Naive thymus-derived CD4-positive, alpha-beta T cell (primary cell): ENCODE results near the gene RNASE7. TPM values are rescaled to one million over a fixed set of nuclear protein-coding genes. Genes with fewer than 3 reads are reported as not detected.

Experiments
- ATAC-seq: fragments of 150-1000 bp; cut with Tn5 transposase; 2 replicates; pipeline ENCODE4 v1.10.0; 2021; ENCODE audit warnings: mild to moderate bottlenecking, moderate library complexity
- CTCF ChIA-PET: fragments of 350-600 bp; sonication (Branson Sonifier 250); formaldehyde crosslinking; loops from one replicate; lab custom pipeline; 2021; ENCODE audit warnings: antibody characterized with exemption; lab: Charles Lee
- POLR2A ChIA-PET: fragments of 350-600 bp; sonication (Branson Sonifier 250); formaldehyde crosslinking; loops from one replicate; lab custom pipeline; 2021; ENCODE audit warnings: antibody characterized with exemption, inconsistent platforms; lab: Charles Lee
- DNase-seq, 9 donors: peaks; one replicate each; pipeline versions ENCODE4 v3.0.0 to v3.0.0-alpha.2; 2020 to 2022; ENCODE audit warnings: mixed read lengths in 1 of 9
- H3K27ac ChIP-seq: one replicate; pipeline ENCODE4 v1.7.0; 2013; ENCODE audit warnings: mild to moderate bottlenecking, low read depth, low read length, moderate library complexity
- H3K27me3 ChIP-seq, 2 donors: one replicate each; pipeline ENCODE4 v1.7.0; 2013; ENCODE audit warnings: low read length in 2 of 2, mild to moderate bottlenecking in 2 of 2, moderate library complexity in 2 of 2; ENCODE audit not compliant: control insufficient read depth in 2 of 2, insufficient read depth in 2 of 2
- H3K36me3 ChIP-seq, 3 experiments: 1 replicate in 2 of 3; 2 replicates in 1 of 3; pipeline ENCODE4 v1.7.0; 2013; ENCODE audit warnings: low read length in 3 of 3, mild to moderate bottlenecking in 3 of 3, moderate library complexity in 1 of 3; ENCODE audit not compliant: insufficient read depth in 3 of 3, control insufficient read depth in 2 of 3
- H3K4me1 ChIP-seq, 2 donors: one replicate each; pipeline ENCODE4 v1.7.0; 2013; ENCODE audit warnings: low read length in 2 of 2, mild to moderate bottlenecking in 2 of 2, moderate library complexity in 1 of 2; ENCODE audit not compliant: control insufficient read depth in 2 of 2, insufficient read depth in 2 of 2
- H3K4me3 ChIP-seq: 2 replicates; pipeline ENCODE4 v1.7.0; 2013; ENCODE audit warnings: mild to moderate bottlenecking, low read length
- H3K9me3 ChIP-seq, 3 experiments: 1 replicate in 2 of 3; 2 replicates in 1 of 3; pipeline ENCODE4 v1.7.0; 2013; ENCODE audit warnings: low read length in 3 of 3; ENCODE audit not compliant: control insufficient read depth in 2 of 3
- H3K27ac Mint-ChIP-seq, 9 donors: one replicate each; pipeline ENCODE4 v1.8.0; 2020 to 2022; ENCODE audit warnings: mixed read lengths in 9 of 9, mild to moderate bottlenecking in 8 of 9, moderate library complexity in 5 of 9, inconsistent platforms in 2 of 9
- H3K27me3 Mint-ChIP-seq, 5 donors: one replicate each; pipeline ENCODE4 v1.8.0; 2021 to 2022; ENCODE audit warnings: mixed read lengths in 5 of 5, mild to moderate bottlenecking in 1 of 5
- H3K36me3 Mint-ChIP-seq, 5 donors: one replicate each; pipeline ENCODE4 v1.8.0; 2020 to 2022; ENCODE audit warnings: mixed read lengths in 5 of 5, mild to moderate bottlenecking in 3 of 5, inconsistent platforms in 1 of 5
- H3K4me1 Mint-ChIP-seq, 7 donors: one replicate each; pipeline ENCODE4 v1.8.0; 2020 to 2022; ENCODE audit warnings: mixed read lengths in 7 of 7, mild to moderate bottlenecking in 3 of 7, inconsistent platforms in 1 of 7
- H3K4me3 Mint-ChIP-seq, 10 donors: one replicate each; pipeline ENCODE4 v1.8.0; 2020 to 2022; ENCODE audit warnings: mild to moderate bottlenecking in 10 of 10, mixed read lengths in 10 of 10, moderate library complexity in 6 of 10, inconsistent platforms in 2 of 10
- H3K9me3 Mint-ChIP-seq, 11 donors: one replicate each; pipeline ENCODE4 v1.8.0; 2020 to 2022; ENCODE audit warnings: mixed read lengths in 11 of 11, mild to moderate bottlenecking in 4 of 11, inconsistent platforms in 1 of 11, moderate library complexity in 1 of 11
- intact Hi-C, 2 donors: fragments of 100-400 bp; cut with micrococcal nuclease; formaldehyde crosslinking; loops; one replicate each; pipeline ENCODE4 v1.15.1; 2023
- polyA plus RNA-seq, 2 donors: library from polyadenylated mRNA; unstranded; fragments of 300-500 nt; fragmentation: Illumina TruSeq; gene quantifications; one replicate each; pipeline ENCODE4 v1.2.3, GENCODE V29; 2021
- total RNA-seq, 6 experiments: library from RNA in 5 of 6; stranded (reverse) in 5 of 6; gene quantifications; 1 replicate in 5 of 6; 2 replicates in 1 of 6; pipeline ENCODE4 v1.2.3 and lab custom pipeline; 2021 to 2026

Gene RNASE7
- total and polyA plus RNA-seq, 7 experiments from 2014 or later = not detected

- H3K27ac ChIP-seq = no peak overlapping the region
- H3K9me3 ChIP-seq = no peaks in the 10 kb centered on the region
- CTCF ChIA-PET = no interaction called here
- ATAC-seq (no peak), DNase-seq (no peak)
- H3K4me1 ChIP-seq = no peaks in the 10 kb centered on the region
- Mint-ChIP-seq H3K27me3 (peaks cover 0 to 19% (median 9%) of the 10 kb centered on the region in 5 donors), H3K9me3 (no peaks in the 10 kb centered on the region), H3K4me3 (no peak overlapping the region), H3K36me3 (no peaks in the 10 kb centered on the region), H3K27ac (no peak overlapping the region), H3K4me1 (no peaks in the 10 kb centered on the region)
- intact Hi-C loops = no loop called here
- no peaks in the 10 kb centered on the region for H3K36me3 ChIP-seq
- POLR2A ChIA-PET = no interaction called here
- peaks cover 0 to 4% of the 10 kb centered on the region in 2 donors for H3K27me3 ChIP-seq
- no peak overlapping the region for H3K4me3 ChIP-seq
Measured at GRCh38 chr14:21054123-21054767, 12.1 kb downstream of the RNASE7 start.

GRCh38 chr14:21054768-21055145, 12.6 kb downstream of the RNASE7 start:
- no peaks in the 10 kb centered on the region for H3K4me1 Mint-ChIP-seq

GRCh38 chr14:21055432-21056117, 13.4 kb downstream of the RNASE7 start:
- Histone ChIP-seq H3K4me1 (no peaks in the 10 kb centered on the region), H3K27me3 (peaks cover 0 to 4% of the 10 kb centered on the region in 2 donors), H3K9me3 (no peaks in the 10 kb centered on the region), H3K27ac (no peak overlapping the region), H3K36me3 (no peaks in the 10 kb centered on the region), H3K4me3 (no peak overlapping the region)
- no peaks in the 10 kb centered on the region for H3K4me1 Mint-ChIP-seq
- intact Hi-C loops = no loop called here
- H3K27ac Mint-ChIP-seq = no peak overlapping the region
- no peaks in the 10 kb centered on the region for H3K9me3 Mint-ChIP-seq
- CTCF ChIA-PET = no interaction called here
- DNase-seq (no peak), ATAC-seq (no peak)
- peaks cover 4 to 20% (median 15%) of the 10 kb centered on the region in 5 donors for H3K27me3 Mint-ChIP-seq
- no peak overlapping the region for H3K4me3 Mint-ChIP-seq
- POLR2A ChIA-PET = no interaction called here
- no peaks in the 10 kb centered on the region for H3K36me3 Mint-ChIP-seq

More at GRCh38 chr14:21054768-21055145, 12.6 kb downstream of the RNASE7 start:
- no peaks in the 10 kb centered on the region for H3K36me3 ChIP-seq
- ATAC-seq (no peak), DNase-seq (no peak)
- no peaks in the 10 kb centered on the region for H3K9me3 Mint-ChIP-seq
- no peak overlapping the region for H3K27ac ChIP-seq
- peaks cover 0 to 4% of the 10 kb centered on the region in 2 donors for H3K27me3 ChIP-seq
- H3K27me3 Mint-ChIP-seq = peaks cover 0 to 18% (median 9%) of the 10 kb centered on the region in 5 donors
- POLR2A ChIA-PET = no interaction called here
- H3K27ac Mint-ChIP-seq = no peak overlapping the region
- H3K4me3 Mint-ChIP-seq = no peak overlapping the region
- intact Hi-C loops = no loop called here
- no peak overlapping the region for H3K4me3 ChIP-seq
- H3K4me1 ChIP-seq = no peaks in the 10 kb centered on the region
- H3K9me3 ChIP-seq = no peaks in the 10 kb centered on the region
- CTCF ChIA-PET = no interaction called here
- H3K36me3 Mint-ChIP-seq = no peaks in the 10 kb centered on the region

GRCh38 chr14:21056520-21057163, 14.5 kb downstream of the RNASE7 start:
- POLR2A ChIA-PET = no interaction called here
- no peak overlapping the region for H3K27ac ChIP-seq
- H3K9me3 ChIP-seq = no peaks in the 10 kb centered on the region
- H3K27me3 Mint-ChIP-seq = peaks cover 12 to 22% (median 22%) of the 10 kb centered on the region in 5 donors
- no peak overlapping the region for H3K4me3 Mint-ChIP-seq
- CTCF ChIA-PET = no interaction called here
- DNase-seq = no peak
- ATAC-seq = no peak
- no peaks in the 10 kb centered on the region for H3K36me3 Mint-ChIP-seq
- no peaks in the 10 kb centered on the region for H3K36me3 ChIP-seq
- H3K9me3 Mint-ChIP-seq = no peaks in the 10 kb centered on the region
- no peak overlapping the region for H3K4me3 ChIP-seq
- H3K4me1 Mint-ChIP-seq = no peaks in the 10 kb centered on the region
- no peak overlapping the region for H3K27ac Mint-ChIP-seq
- no peaks in the 10 kb centered on the region for H3K27me3 ChIP-seq
- no peaks in the 10 kb centered on the region for H3K4me1 ChIP-seq
- intact Hi-C loops = no loop called here

- DNase-seq = no peak
- H3K4me1 Mint-ChIP-seq = no peaks in the 10 kb centered on the region
- intact Hi-C loops = no loop called here
Measured at GRCh38 chr14:21057803-21058675, 15.9 kb downstream of the RNASE7 start, which contains the start of gene RNASE8. Gene RNASE8 (plus strand): TSS chr14:21057822. CDS start chr14:21057893, 71 bp downstream.

GRCh38 chr14:21058903-21059302, 16.7 kb downstream of the RNASE7 start:
- H3K4me1 ChIP-seq = no peaks in the 10 kb centered on the region
- H3K27me3 ChIP-seq = no peaks in the 10 kb centered on the region
- H3K4me1 Mint-ChIP-seq = no peaks in the 10 kb centered on the region
- ATAC-seq (no peak), DNase-seq (no peak)
- H3K36me3 ChIP-seq = no peaks in the 10 kb centered on the region
- no peak overlapping the region for H3K27ac Mint-ChIP-seq
- H3K4me3 Mint-ChIP-seq = no peak overlapping the region
- no peaks in the 10 kb centered on the region for H3K36me3 Mint-ChIP-seq
- ChIA-PET POLR2A (no interaction called here), CTCF (interaction anchor here (0.6 kb wide), 1 partner anchor 667 kb away, joined by 3 read pairs; no protein-coding TSS in a partner anchor)
- H3K27ac ChIP-seq = no peak overlapping the region
- no peak overlapping the region for H3K4me3 ChIP-seq
- no peaks in the 10 kb centered on the region for H3K9me3 Mint-ChIP-seq
- H3K27me3 Mint-ChIP-seq = peaks cover 25 to 35% (median 31%) of the 10 kb centered on the region in 5 donors
- H3K9me3 ChIP-seq = no peaks in the 10 kb centered on the region
- intact Hi-C loops = no loop called here

More at GRCh38 chr14:21057803-21058675, 15.9 kb downstream of the RNASE7 start, which contains the start of gene RNASE8:
- H3K9me3 ChIP-seq = no peaks in the 10 kb centered on the region
- no peak within 1 kb of the TSS for H3K27ac ChIP-seq
- H3K27me3 ChIP-seq = no peaks in the 10 kb centered on the region
- H3K36me3 ChIP-seq = no peaks in the 10 kb centered on the region
- H3K27ac Mint-ChIP-seq = no peak within 1 kb of the TSS
- H3K36me3 Mint-ChIP-seq = no peaks in the 10 kb centered on the region
- H3K4me3 ChIP-seq = no peak within 1 kb of the TSS
- H3K27me3 Mint-ChIP-seq = peaks cover 16 to 26% (median 25%) of the 10 kb centered on the region in 5 donors
- POLR2A ChIA-PET = no interaction called here
- H3K4me3 Mint-ChIP-seq = no peak within 1 kb of the TSS
- CTCF ChIA-PET = interaction anchor here (0.6 kb wide), 1 partner anchor 10 kb away, joined by 3 read pairs; no protein-coding TSS in a partner anchor
- peak; percentile 37 for ATAC-seq
- no peaks in the 10 kb centered on the region for H3K4me1 ChIP-seq
- no peaks in the 10 kb centered on the region for H3K9me3 Mint-ChIP-seq
